Trophoblast cell (in vitro differentiated cells and primary cell): Measurements from ENCODE around the gene HS6ST1.

Experiments used
- DNase-seq, 2 donors: peaks; one replicate each; pipeline ENCODE4 v3.0.0-alpha.2; 2016
- H2AFZ ChIP-seq: 2 replicates; pipeline ENCODE4 v1.6.1; 2013; ENCODE audit warnings: low read length, moderate library complexity, mild to moderate bottlenecking; ENCODE audit not compliant: insufficient read depth, poor library complexity
- H2AK5ac ChIP-seq: 2 replicates; pipeline ENCODE4 v1.6.1; 2013; ENCODE audit warnings: mild to moderate bottlenecking, low read length
- H2BK120ac ChIP-seq: 2 replicates; pipeline ENCODE4 v1.6.1; 2013; ENCODE audit warnings: low read length, mild to moderate bottlenecking, moderate library complexity; ENCODE audit not compliant: insufficient read depth, poor library complexity
- H2BK12ac ChIP-seq: 2 replicates; pipeline ENCODE4 v1.6.1; 2013; ENCODE audit warnings: mild to moderate bottlenecking, low read length, moderate library complexity
- H2BK5ac ChIP-seq: 2 replicates; pipeline ENCODE4 v1.6.1; 2013; ENCODE audit warnings: low read length, low read depth, moderate library complexity, mild to moderate bottlenecking; ENCODE audit not compliant: poor library complexity
- H3K14ac ChIP-seq: 2 replicates; pipeline ENCODE4 v1.6.1; 2013; ENCODE audit warnings: mild to moderate bottlenecking, low read length
- H3K18ac ChIP-seq: 2 replicates; pipeline ENCODE4 v1.6.1; 2013; ENCODE audit warnings: mild to moderate bottlenecking, low read length
- H3K23ac ChIP-seq: 2 replicates; pipeline ENCODE4 v1.6.1; 2013; ENCODE audit warnings: low read length
- H3K27ac ChIP-seq: 2 replicates; pipeline ENCODE4 v1.5.1; 2013; ENCODE audit warnings: low read depth, mild to moderate bottlenecking, inconsistent platforms, low read length, moderate library complexity
- H3K27me3 ChIP-seq: 2 replicates; pipeline ENCODE4 v1.6.1; 2013; ENCODE audit warnings: inconsistent platforms, mild to moderate bottlenecking, low read length, moderate library complexity; ENCODE audit not compliant: insufficient read depth
- H3K36me3 ChIP-seq, 2 experiments: 1 replicate in 1 of 2; 2 replicates in 1 of 2; pipeline ENCODE4 v1.6.1; 2013; ENCODE audit warnings: low read length in 2 of 2, mild to moderate bottlenecking in 2 of 2, moderate library complexity in 1 of 2; ENCODE audit not compliant: insufficient read depth in 2 of 2, control insufficient read depth in 1 of 2
- H3K4ac ChIP-seq: 2 replicates; pipeline ENCODE4 v1.6.1; 2013; ENCODE audit warnings: low read depth, mild to moderate bottlenecking, low read length, moderate library complexity
- H3K4me1 ChIP-seq, 2 experiments: 1 replicate in 1 of 2; 2 replicates in 1 of 2; pipeline ENCODE4 v1.6.1; 2013; ENCODE audit warnings: low read length in 2 of 2, mild to moderate bottlenecking in 2 of 2, moderate library complexity in 1 of 2; ENCODE audit not compliant: insufficient read depth in 2 of 2, control insufficient read depth in 1 of 2
- H3K4me2 ChIP-seq: 2 replicates; pipeline ENCODE4 v1.6.1; 2013; ENCODE audit warnings: inconsistent platforms, mild to moderate bottlenecking, low read length, moderate library complexity
- H3K4me3 ChIP-seq: 2 replicates; pipeline ENCODE4 v1.5.1; 2013; ENCODE audit warnings: mild to moderate bottlenecking, low read depth, low read length, inconsistent platforms
- H3K79me1 ChIP-seq: one replicate; pipeline ENCODE4 v1.6.1; 2013; ENCODE audit warnings: low read length
- H3K79me2 ChIP-seq: 2 replicates; pipeline ENCODE4 v1.6.1; 2013; ENCODE audit warnings: low read length, mild to moderate bottlenecking; ENCODE audit not compliant: control insufficient read depth, insufficient read depth, poor library complexity
- H3K9ac ChIP-seq: 2 replicates; pipeline ENCODE4 v1.6.1; 2013; ENCODE audit warnings: mild to moderate bottlenecking, low read length
- H3K9me3 ChIP-seq: 2 replicates; pipeline ENCODE4 v1.6.1; 2013; ENCODE audit warnings: low read depth, mild to moderate bottlenecking, control low read depth, inconsistent platforms, low read length; ENCODE audit not compliant: insufficient read depth
- H4K12ac ChIP-seq: 2 replicates; pipeline ENCODE4 v1.6.1; 2013; ENCODE audit warnings: low read depth, mild to moderate bottlenecking, low read length, moderate library complexity
- H4K8ac ChIP-seq: 2 replicates; pipeline ENCODE4 v1.6.1; 2013; ENCODE audit warnings: low read depth, mild to moderate bottlenecking, low read length, moderate library complexity
- H4K91ac ChIP-seq: one replicate; pipeline ENCODE4 v1.6.1; 2013; ENCODE audit warnings: low read depth, mild to moderate bottlenecking, low read length, moderate library complexity
- WGBS: extraction: QIAGEN DNeasy Blood & Tissue Kit; methylation state at CpG from one replicate; pipeline ENCODE4 v1.1.7; 2013; ENCODE audit warnings: missing lambda C conversion rate; ENCODE audit not compliant: insufficient read length, insufficient coverage; ENCODE audit errors: extremely low coverage; 5-methylcytosine and 5-hydroxymethylcytosine counted together

The HS6ST1 gene

GRCh38 chr2:128322715-128323554, 4.3 kb upstream of the HS6ST1 start:
- no peak for DNase-seq

GRCh38 chr2:128321784-128322714, 3.4 kb upstream of the HS6ST1 start:
- Histone ChIP-seq H3K4me3 (peak overlapping the region; percentile 62), H3K27ac (peak overlapping the region; percentile 35), H3K79me2 (peaks cover 15% of the 10 kb centered on the region), H2AFZ (peak overlapping the region; percentile 85), H3K36me3 (no peaks in the 10 kb centered on the region), H2AK5ac (no peak overlapping the region), H2BK120ac (peak overlapping the region; percentile 95), H2BK5ac (peak overlapping the region; percentile 83), H3K79me1 (peaks cover 20% of the 10 kb centered on the region), H2BK12ac (peak overlapping the region; percentile 79), H3K23ac (no peak overlapping the region), H3K18ac (peak overlapping the region; percentile 91), H4K91ac (peak overlapping the region; percentile 96), H4K12ac (peak overlapping the region; percentile 82), H3K4ac (peak overlapping the region; percentile 75), H3K4me2 (peak overlapping the region; percentile 85), H4K8ac (peak overlapping the region; percentile 94), H3K27me3 (no peaks in the 10 kb centered on the region), H3K4me1 (peaks cover 5 to 19% of the 10 kb centered on the region in 2 experiments), H3K14ac (peak overlapping the region; percentile 95), H3K9me3 (no peaks in the 10 kb centered on the region), H3K9ac (peak overlapping the region; percentile 70)
- WGBS: no CpG with 5 or more reads among the region's 91 CpGs
- DNase-seq: peak; percentile 60 to 94

More at GRCh38 chr2:128322715-128323554, 4.3 kb upstream of the HS6ST1 start:
- H3K79me2 ChIP-seq: peaks cover 7% of the 10 kb centered on the region
- peak overlapping the region; percentile 34 for H3K18ac ChIP-seq
- H3K27ac ChIP-seq: no peak overlapping the region
- peak overlapping the region; percentile 43 for H3K14ac ChIP-seq
- H3K4me1 ChIP-seq: peaks cover 4 to 15% of the 10 kb centered on the region in 2 experiments
- no peak overlapping the region for H3K4me3 ChIP-seq
- no peak overlapping the region for H3K4ac ChIP-seq
- H3K9me3 ChIP-seq: no peaks in the 10 kb centered on the region
- WGBS: no CpG with 5 or more reads among the region's 29 CpGs
- no peaks in the 10 kb centered on the region for H3K36me3 ChIP-seq
- H3K27me3 ChIP-seq: no peaks in the 10 kb centered on the region
- peak overlapping the region; percentile 54 for H4K12ac ChIP-seq
- no peak overlapping the region for H3K9ac ChIP-seq
- peak overlapping the region; percentile 85 for H2AK5ac ChIP-seq
- peaks cover 12% of the 10 kb centered on the region for H3K79me1 ChIP-seq
- H3K4me2 ChIP-seq: peak overlapping the region; percentile 85
- H2BK5ac ChIP-seq: no peak overlapping the region
- H3K23ac ChIP-seq: no peak overlapping the region
- H2AFZ ChIP-seq: no peak overlapping the region
- no peak overlapping the region for H2BK120ac ChIP-seq
- peak overlapping the region; percentile 96 for H4K91ac ChIP-seq
- peak overlapping the region; percentile 44 for H2BK12ac ChIP-seq
- H4K8ac ChIP-seq: peak overlapping the region; percentile 73

GRCh38 chr2:128320906-128321771, 2.5 kb upstream of the HS6ST1 start:
- H3K4me3 ChIP-seq: no peak overlapping the region
- H3K4me1 ChIP-seq: peaks cover 12 to 28% of the 10 kb centered on the region in 2 experiments
- H2BK12ac ChIP-seq: peak overlapping the region; percentile 53
- H3K27me3 ChIP-seq: no peaks in the 10 kb centered on the region
- peak overlapping the region; percentile 19 for H2AFZ ChIP-seq
- H3K9ac ChIP-seq: no peak overlapping the region
- no peak overlapping the region for H2BK5ac ChIP-seq
- no peaks in the 10 kb centered on the region for H3K9me3 ChIP-seq
- peaks cover 1 to 6% of the 10 kb centered on the region in 2 experiments for H3K36me3 ChIP-seq
- H4K12ac ChIP-seq: no peak overlapping the region
- H2AK5ac ChIP-seq: peak overlapping the region; percentile 64
- no peak overlapping the region for H3K18ac ChIP-seq
- H4K8ac ChIP-seq: no peak overlapping the region
- no peak overlapping the region for H3K27ac ChIP-seq
- H3K23ac ChIP-seq: no peak overlapping the region
- H4K91ac ChIP-seq: no peak overlapping the region
- H3K4me2 ChIP-seq: peak overlapping the region; percentile 18
- H2BK120ac ChIP-seq: no peak overlapping the region
- WGBS: no CpG with 5 or more reads among the region's 23 CpGs
- no peak for DNase-seq
- H3K4ac ChIP-seq: no peak overlapping the region
- H3K14ac ChIP-seq: no peak overlapping the region
- peaks cover 24% of the 10 kb centered on the region for H3K79me2 ChIP-seq
- peaks cover 20% of the 10 kb centered on the region for H3K79me1 ChIP-seq
